Hepatocyte (in vitro differentiated cells): ENCODE results near the gene JMJD1C.

Experiments
- EZH2 ChIP-seq: fragments of 200-600 bp; sonication (generic); IDR thresholded peaks from 2 replicates; pipeline ENCODE4 v1.6.1; 2016; ENCODE audit warnings: antibody characterized with exemption, mild to moderate bottlenecking, borderline replicate concordance
- TF ChIP-seq, protein P1 (sequence below): fragments of 200-600 bp; sonication (generic); IDR thresholded peaks from 2 replicates; pipeline ENCODE4 v1.5.1; 2016; ENCODE audit warnings: antibody characterized with exemption, mild to moderate bottlenecking; ENCODE audit not compliant: poor library complexity

DNA sequence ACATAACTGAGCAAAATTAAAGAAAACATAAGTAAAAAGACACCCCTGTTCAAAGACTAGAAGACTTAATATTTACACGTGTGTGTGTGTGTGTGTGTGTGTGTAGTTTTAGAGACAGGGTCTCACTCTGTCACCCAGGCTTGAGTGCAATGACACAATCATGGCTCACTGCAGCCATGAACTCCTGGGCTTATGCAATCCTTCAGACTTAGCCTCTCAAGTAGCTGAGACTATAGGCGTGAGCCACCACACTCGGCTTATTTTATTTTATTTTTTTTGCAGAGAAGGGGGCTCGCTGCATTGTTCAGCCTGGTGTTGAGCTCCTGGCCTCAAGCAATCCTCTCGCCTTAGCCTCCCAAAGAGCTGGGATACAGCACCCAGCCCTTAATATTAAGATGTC is 90.3 kb downstream of the JMJD1C start:
- TF ChIP-seq, protein P1, sequence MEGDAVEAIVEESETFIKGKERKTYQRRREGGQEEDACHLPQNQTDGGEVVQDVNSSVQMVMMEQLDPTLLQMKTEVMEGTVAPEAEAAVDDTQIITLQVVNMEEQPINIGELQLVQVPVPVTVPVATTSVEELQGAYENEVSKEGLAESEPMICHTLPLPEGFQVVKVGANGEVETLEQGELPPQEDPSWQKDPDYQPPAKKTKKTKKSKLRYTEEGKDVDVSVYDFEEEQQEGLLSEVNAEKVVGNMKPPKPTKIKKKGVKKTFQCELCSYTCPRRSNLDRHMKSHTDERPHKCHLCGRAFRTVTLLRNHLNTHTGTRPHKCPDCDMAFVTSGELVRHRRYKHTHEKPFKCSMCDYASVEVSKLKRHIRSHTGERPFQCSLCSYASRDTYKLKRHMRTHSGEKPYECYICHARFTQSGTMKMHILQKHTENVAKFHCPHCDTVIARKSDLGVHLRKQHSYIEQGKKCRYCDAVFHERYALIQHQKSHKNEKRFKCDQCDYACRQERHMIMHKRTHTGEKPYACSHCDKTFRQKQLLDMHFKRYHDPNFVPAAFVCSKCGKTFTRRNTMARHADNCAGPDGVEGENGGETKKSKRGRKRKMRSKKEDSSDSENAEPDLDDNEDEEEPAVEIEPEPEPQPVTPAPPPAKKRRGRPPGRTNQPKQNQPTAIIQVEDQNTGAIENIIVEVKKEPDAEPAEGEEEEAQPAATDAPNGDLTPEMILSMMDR, result no peak
- no peak for TF ChIP-seq EZH2
